Measurements from ENCODE around the gene F2RL3.

Gene F2RL3

DNA sequence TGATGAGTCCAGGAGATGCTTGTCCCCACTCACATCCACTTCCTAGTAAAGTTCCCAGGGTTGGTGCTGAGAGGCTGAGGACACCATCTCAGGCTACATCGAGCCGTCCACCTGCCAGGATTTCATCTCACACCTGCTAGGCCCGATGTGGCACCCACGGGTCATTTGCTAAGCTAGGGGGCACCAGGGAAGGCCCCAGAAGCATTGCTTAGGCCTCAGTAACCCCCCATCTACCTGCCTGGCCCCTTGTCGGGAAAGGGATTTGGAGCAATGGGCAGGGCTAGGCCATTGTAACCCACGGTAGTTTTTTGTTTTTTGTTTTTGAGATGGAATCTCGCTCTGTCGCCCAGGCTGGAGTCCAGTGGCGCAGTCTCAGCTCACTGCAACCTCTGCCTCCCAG, 51.8 kb downstream of the F2RL3 start:
- H3K27ac ChIP-seq = no peak overlapping the region
- no peak overlapping the region for H3K4me3 ChIP-seq (ENCODE audit: low read depth, low read length)
- no peak for DNase-seq
- no peaks in the 10 kb centered on the region for H3K36me3 ChIP-seq
- H3K27me3 ChIP-seq (ENCODE audit: insufficient read depth, low read depth, severe bottlenecking) = no peaks in the 10 kb centered on the region
- no peaks in the 10 kb centered on the region for H3K9me3 ChIP-seq (ENCODE audit: severe bottlenecking)
- TF ChIP-seq, protein P1, sequence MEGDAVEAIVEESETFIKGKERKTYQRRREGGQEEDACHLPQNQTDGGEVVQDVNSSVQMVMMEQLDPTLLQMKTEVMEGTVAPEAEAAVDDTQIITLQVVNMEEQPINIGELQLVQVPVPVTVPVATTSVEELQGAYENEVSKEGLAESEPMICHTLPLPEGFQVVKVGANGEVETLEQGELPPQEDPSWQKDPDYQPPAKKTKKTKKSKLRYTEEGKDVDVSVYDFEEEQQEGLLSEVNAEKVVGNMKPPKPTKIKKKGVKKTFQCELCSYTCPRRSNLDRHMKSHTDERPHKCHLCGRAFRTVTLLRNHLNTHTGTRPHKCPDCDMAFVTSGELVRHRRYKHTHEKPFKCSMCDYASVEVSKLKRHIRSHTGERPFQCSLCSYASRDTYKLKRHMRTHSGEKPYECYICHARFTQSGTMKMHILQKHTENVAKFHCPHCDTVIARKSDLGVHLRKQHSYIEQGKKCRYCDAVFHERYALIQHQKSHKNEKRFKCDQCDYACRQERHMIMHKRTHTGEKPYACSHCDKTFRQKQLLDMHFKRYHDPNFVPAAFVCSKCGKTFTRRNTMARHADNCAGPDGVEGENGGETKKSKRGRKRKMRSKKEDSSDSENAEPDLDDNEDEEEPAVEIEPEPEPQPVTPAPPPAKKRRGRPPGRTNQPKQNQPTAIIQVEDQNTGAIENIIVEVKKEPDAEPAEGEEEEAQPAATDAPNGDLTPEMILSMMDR (IDR thresholded peaks at IDR 0.05; ENCODE audit: low read depth, low read length) = no peak
